ENCODE data around the gene RFTN1.

The RFTN1 gene

DNA sequence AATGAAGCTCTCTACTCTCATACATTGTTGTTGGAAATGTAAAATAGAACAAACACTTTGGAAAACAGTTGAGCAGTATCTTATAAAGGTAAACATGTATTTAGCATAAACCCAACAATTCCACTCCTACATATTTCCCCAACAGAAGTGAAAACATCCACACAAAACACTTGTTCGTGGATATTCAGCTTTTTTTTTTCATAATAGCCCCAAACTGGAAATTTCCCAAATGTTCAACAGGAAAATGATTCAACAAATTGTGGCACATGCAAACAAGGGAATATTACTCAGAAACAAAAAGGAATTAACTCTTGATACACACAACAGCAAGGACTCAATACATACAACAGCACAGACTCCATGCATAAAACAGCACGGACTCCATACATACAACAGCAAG is 28.5 kb downstream of the RFTN1 start:
- no peak for DNase-seq

GRCh38 chr3:16484216-16484615 is 29.3 kb downstream of the RFTN1 start:
- no peak for DNase-seq

DNA sequence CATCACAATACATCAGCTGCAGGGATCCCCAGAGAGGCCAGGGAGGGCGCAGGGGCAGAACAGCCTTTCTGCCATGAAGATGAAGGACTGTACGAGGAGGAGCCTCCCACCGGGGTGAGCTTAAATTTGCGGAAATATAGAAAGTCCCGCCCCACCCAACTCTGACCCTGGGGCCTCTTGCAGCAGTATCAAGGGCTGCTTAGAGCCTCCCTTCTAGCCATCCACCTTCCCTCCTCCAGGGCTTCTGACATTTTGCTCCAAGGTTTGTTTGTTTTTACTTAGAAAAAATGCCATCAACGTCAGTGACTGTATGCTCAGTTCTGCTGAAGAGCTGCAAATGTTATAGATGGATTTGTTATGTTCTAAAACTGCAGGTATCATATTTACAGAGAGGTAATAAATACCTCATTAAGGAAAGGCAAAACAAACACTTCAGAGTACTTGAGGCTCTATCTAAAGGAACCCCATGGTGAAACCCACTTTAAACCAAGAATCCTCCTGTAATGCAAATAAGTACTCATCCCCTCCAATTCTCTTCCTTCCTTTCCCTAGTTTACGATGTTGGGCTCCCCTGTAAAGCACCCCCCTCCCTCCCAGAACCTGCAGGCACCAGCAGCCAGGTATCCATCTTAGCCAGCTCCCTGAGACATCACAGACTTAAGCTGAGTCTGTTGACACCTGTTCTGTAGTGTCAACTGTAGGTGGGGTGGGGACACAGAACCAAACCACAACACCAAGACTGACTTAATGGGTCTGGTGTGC is 30.5 kb downstream of the RFTN1 start:
- no peak for DNase-seq

- DNase-seq = no peak
These were observed 31.2 kb downstream of the RFTN1 start for GRCh38 chr3:16482194-16482769.

GRCh38 chr3:16481546-16481897 is 32.0 kb downstream of the RFTN1 start:
- DNase-seq = no peak

- DNase-seq = no peak
These were observed 32.5 kb downstream of the RFTN1 start for GRCh38 chr3:16480861-16481545.

DNA sequence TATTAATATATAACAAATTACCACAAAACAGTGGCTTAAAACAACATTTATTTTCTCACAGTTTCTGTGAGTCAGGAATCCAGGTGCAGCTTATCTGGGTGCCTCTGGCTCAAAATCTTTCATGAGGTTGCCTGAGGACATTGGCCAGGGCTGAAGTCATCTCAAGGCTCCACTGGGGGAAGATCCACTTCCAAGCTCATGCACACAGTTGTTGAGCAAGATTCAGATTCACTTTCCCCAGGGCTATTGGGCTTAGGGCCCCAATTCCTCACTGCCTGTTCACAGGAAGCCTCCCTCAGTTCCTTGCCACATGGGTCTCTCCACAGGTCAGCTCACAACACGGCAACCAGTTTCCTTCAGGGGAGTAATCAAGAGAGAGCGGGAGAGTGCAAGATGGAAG is 35.0 kb downstream of the RFTN1 start:
- no peak for DNase-seq

DNA sequence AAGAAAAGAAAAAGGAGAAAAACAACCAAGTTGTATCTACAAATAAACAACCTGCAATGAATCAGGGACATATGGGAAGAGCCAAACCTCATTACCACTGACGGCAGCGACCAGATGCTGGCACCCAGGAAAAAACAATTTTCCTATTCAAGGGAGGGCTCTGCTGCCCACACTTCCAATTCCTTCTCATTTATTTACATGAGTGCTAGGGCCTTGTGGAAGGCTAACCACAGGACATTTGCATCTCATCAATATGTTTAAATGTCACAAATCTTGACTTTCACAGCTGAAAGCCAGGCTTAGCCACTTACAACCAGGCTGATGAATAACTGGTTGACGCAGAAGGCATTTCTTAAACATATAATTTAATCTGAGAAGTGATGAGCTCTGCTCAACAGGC is 36.0 kb downstream of the RFTN1 start:
- no peak for DNase-seq

DNA sequence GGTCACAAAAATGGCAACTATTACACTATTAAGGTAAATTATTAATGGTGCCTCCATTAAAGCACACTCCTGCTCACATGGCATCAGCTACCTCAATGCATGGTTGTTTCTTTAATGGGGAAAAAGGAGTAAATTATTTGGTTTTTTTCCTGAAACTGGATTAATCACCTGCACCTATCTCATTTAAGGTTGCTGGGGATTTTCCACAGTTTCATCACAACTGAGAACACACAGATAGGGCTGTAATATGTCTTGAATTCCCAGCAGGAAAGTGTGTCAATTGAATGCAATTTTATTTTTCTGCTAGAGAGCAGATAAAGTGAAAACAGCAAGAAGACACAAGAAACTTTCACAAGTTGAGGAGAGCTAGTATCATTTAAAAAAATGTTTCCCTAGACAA is 36.4 kb downstream of the RFTN1 start:
- no peak for DNase-seq

DNA sequence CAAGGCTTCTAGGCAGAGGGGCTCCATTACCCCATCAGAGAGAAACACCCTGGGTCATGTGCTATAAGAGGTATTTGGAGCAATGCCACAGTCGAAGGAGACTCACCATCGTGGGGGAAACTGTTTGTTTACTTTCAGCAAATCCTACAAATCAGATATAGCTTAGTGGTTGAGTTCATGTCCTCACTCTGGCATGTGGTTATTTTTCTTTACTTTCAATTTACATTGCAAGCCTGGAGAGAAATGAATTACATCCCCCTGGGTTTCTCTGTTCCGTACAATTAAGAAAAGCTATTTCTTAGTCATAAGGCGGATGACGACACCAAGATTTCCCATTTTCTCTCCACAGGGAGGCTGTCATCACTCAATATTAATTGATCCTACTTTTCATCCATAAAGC is 36.9 kb downstream of the RFTN1 start:
- DNase-seq = no peak

DNA sequence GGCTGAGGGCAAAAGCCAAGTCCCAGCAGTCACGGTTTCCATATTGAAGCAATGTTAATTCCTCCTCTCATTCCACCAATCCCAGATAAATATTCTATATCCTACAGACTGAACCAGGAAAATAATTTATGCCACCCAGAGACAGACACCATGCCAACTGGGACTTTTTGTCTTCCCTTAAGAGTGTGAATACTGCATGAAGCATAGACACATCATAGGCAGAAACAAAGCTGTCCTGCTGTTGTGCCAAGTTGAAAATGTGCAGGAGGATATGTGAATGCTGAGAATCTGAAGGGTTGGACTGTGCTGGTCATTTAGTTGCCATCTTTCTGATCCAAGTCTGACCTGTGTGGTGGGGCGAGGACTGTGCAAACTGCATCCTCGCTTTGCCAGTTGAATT is 37.7 kb downstream of the RFTN1 start:
- DNase-seq = no peak

- DNase-seq = no peak
These were observed 38.6 kb downstream of the RFTN1 start for GRCh38 chr3:16474920-16475319.

DNA sequence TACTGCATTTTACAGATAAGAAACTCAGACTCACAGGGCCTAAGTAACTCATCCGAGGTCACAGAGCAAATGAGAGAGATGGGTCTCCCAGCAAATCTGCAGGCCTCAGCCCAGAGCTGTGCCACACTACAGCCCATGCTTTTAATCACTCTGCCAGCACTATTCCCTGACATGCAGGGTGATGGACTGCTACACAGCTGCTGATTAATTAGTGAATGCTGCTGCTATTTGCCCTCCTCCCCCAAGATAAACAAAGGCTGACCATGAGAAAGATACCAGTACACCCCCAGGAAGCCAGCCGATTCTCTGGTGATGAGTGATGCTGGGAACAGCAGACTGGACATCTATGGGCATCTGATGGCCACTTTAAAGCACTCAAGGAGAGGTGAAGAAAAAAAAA is 39.3 kb downstream of the RFTN1 start:
- DNase-seq = no peak

DNA sequence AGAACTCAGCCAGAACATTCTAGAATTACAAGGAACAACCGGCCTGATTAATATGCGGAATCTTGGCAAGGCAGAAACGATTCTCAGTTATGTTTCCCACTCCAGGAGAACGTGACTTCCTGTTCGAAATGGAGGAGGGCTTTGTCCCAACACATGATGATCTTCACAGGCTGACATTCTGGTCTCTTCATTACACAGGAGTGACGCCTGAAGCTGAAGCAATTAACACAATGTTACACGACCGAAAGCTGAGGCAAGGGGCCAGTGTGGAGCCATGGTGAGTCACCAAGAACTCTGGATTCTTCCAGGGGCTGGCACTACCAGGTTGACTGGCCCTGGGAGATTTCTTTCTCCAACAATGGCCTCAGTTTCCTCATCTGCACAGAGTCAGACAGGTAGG is 40.9 kb downstream of the RFTN1 start:
- DNase-seq = no peak

- no peak for DNase-seq
These were observed 41.6 kb downstream of the RFTN1 start for GRCh38 chr3:16471897-16472296.

GRCh38 chr3:16470590-16470989 is 42.9 kb downstream of the RFTN1 start:
- no peak for DNase-seq

GRCh38 chr3:16468336-16469098 is 45.0 kb downstream of the RFTN1 start:
- no peak for DNase-seq

DNA sequence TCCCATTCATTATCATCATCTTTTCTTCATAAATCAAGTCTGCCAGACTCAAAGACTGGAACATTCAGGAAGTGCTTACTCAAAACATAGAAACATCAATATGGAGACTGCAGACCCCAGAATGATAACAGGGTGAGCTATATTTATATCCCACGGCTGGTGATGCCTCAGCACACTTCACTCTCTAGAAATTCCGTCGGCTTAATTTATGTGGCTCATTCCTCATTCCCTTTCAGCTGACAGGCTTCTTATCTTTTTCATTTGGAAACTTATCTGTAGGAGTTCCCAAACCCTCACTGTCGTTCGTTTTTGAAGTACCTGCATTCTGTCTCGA is 45.5 kb downstream of the RFTN1 start:
- DNase-seq = no peak

- no peak for DNase-seq
These were observed 46.1 kb downstream of the RFTN1 start for GRCh38 chr3:16467393-16467792.

DNA sequence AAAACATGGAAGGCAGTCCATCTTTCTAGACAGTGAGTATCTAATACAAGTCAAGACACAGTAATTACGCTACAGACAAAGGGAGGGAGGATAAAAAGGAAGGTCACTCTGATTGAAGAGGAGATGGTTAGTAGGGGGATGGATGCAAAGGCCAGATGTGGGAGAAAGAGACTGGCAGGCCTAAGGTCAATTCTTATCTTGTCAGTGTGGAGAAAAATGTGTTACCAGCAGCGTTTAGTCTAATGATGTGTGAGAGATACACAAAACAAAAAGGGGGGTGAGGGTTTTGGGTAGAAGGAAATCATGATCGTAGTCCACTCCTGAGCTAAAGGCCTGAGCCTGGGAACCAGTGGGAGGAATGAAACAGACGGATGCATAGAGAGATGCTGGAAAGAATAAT is 46.7 kb downstream of the RFTN1 start:
- no peak for DNase-seq

- DNase-seq = no peak
These were observed 48.9 kb downstream of the RFTN1 start for GRCh38 chr3:16464511-16465148.

DNA sequence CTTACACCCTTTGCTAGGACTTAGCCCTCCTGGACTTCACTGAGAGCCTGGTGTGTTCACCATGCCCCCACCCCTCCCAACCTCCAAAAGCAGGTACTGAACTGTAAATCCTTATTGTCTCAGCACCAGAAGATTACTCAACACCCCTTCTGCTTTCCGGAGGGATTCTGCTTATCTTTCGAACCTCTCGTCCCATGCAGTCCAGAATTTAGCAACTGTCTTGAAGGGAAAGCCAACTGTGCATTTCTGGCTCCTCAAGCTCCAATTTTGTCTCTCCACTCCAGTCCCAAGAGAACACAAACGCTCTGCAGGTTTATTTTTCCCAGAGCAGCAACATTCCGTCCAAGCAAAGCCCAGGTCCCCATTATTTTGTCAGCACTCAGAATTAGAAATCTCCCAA is 49.6 kb downstream of the RFTN1 start:
- no peak for DNase-seq

GRCh38 chr3:16463119-16463518 is 50.4 kb downstream of the RFTN1 start:
- DNase-seq = no peak

Data from NCI-H1048 (cell line).